HG02840 (cell line): ENCODE measurements around the gene ATP1B1.
"Not testable (repeated sequence)": the region's sequence is repeated elsewhere in the genome, so short reads cannot be mapped to it uniquely, and the experiment has no call there.

ENCODE experiments used
- ATAC-seq: cut with Tn5 transposase; IDR thresholded peaks from one replicate; pipeline ENCODE4 v1.9.1; 2021; ENCODE audit warnings: mild to moderate bottlenecking, moderate library complexity, moderate number of reproducible peaks; ENCODE audit not compliant: unreplicated experiment, low FRiP score

Gene ATP1B1

GRCh38 chr1:169138866-169139670 lies 32.6 kb downstream of the ATP1B1 start:
- peak; percentile 82 for ATAC-seq

GRCh38 chr1:169141356-169141755 lies 34.9 kb downstream of the ATP1B1 start:
- no peak for ATAC-seq

GRCh38 chr1:169142129-169142528 lies 35.6 kb downstream of the ATP1B1 start:
- no peak for ATAC-seq

- no peak for ATAC-seq
Measured at GRCh38 chr1:169143346-169143745, 36.9 kb downstream of the ATP1B1 start.

- no peak for ATAC-seq
Measured at GRCh38 chr1:169143984-169144383, 37.5 kb downstream of the ATP1B1 start.

- no peak for ATAC-seq
Measured at GRCh38 chr1:169144941-169145626, 38.6 kb downstream of the ATP1B1 start.

GRCh38 chr1:169146576-169147214 lies 40.2 kb downstream of the ATP1B1 start:
- no peak for ATAC-seq

GRCh38 chr1:169148472-169149252 lies 42.2 kb downstream of the ATP1B1 start:
- no peak for ATAC-seq

GRCh38 chr1:169149555-169150286 lies 43.2 kb downstream of the ATP1B1 start:
- ATAC-seq = no peak

- no peak for ATAC-seq
Measured at GRCh38 chr1:169150641-169151337, 44.3 kb downstream of the ATP1B1 start.

GRCh38 chr1:169151338-169151837 lies 44.9 kb downstream of the ATP1B1 start:
- no peak for ATAC-seq

- ATAC-seq = no peak
Measured at GRCh38 chr1:169155675-169156074, 49.2 kb downstream of the ATP1B1 start.

GRCh38 chr1:169156580-169156979 lies 50.1 kb downstream of the ATP1B1 start:
- no peak for ATAC-seq

GRCh38 chr1:169160845-169161495 lies 54.5 kb downstream of the ATP1B1 start:
- ATAC-seq = no peak

GRCh38 chr1:169161496-169162194 lies 55.2 kb downstream of the ATP1B1 start:
- ATAC-seq = peak; percentile 72

GRCh38 chr1:169163059-169163458 lies 56.6 kb downstream of the ATP1B1 start:
- ATAC-seq = no peak

GRCh38 chr1:169175461-169175860 lies 69.0 kb downstream of the ATP1B1 start:
- ATAC-seq = no peak

GRCh38 chr1:169179431-169179830 lies 72.9 kb downstream of the ATP1B1 start:
- not testable (repeated sequence) for ATAC-seq
